Measurements from ENCODE around the gene TRIP13. TPM values are rescaled to one million over a fixed set of nuclear protein-coding genes. Genes with fewer than 3 reads are reported as not detected.

The TRIP13 gene
- total and polyA plus RNA-seq, 2 of the 4 experiments (the other 2 are of a cell fraction): 17.1 to 35.5 TPM

GRCh38 chr5:863244-863805, 29.4 kb upstream of the TRIP13 start:
- Histone ChIP-seq H3K4me1 (ENCODE audit: control insufficient read depth, insufficient read depth, low read length) (no peaks in the 10 kb centered on the region), H2BK15ac (ENCODE audit: low read depth, low read length) (no peak overlapping the region), H3K4me3 (ENCODE audit: insufficient read depth, low read depth, low read length) (no peak overlapping the region), H3K36me3 (ENCODE audit: control insufficient read depth, insufficient read depth, low read length) (peaks cover 45% of the 10 kb centered on the region), H3K4ac (ENCODE audit: low read depth, low read length) (no peak overlapping the region), H4K8ac (ENCODE audit: low read depth in 2 of 2, low read length in 2 of 2) (no peak overlapping the region), H2BK5ac (ENCODE audit: low read depth, low read length, poor library complexity, severe bottlenecking) (no peak overlapping the region), H4K20me1 (ENCODE audit: insufficient read depth, low read length) (peaks cover 16% of the 10 kb centered on the region), H2BK120ac (ENCODE audit: low read depth, low read length) (no peak overlapping the region), H4K91ac (ENCODE audit: insufficient read depth, low read depth, low read length) (no peak overlapping the region), H2AK5ac (ENCODE audit: low read depth, low read length) (no peak overlapping the region), H3K9me1 (ENCODE audit: insufficient read depth, low read length) (no peaks in the 10 kb centered on the region), H2BK20ac (ENCODE audit: low read depth, low read length) (no peak overlapping the region), H3K79me1 (ENCODE audit: low read depth in 1 of 2, low read length in 2 of 2) (peaks cover 2 to 4% of the 10 kb centered on the region in 2 experiments; a peak in 2 of 4 replicates), H4K5ac (ENCODE audit: low read depth, low read length) (no peak overlapping the region), H3K4me2 (ENCODE audit: low read depth, low read length) (no peak overlapping the region), H2AFZ (replicated peaks; ENCODE audit: low read length, poor library complexity) (no peak overlapping the region), H3K27me3 (ENCODE audit: control insufficient read depth, insufficient read depth, low read length) (no peaks in the 10 kb centered on the region), H3K23ac (ENCODE audit: low read depth, low read length) (no peak overlapping the region), H3K18ac (ENCODE audit: low read depth, low read length) (no peak overlapping the region), H3K9ac (ENCODE audit: low read depth, low read length) (no peak overlapping the region), H3K56ac (ENCODE audit: extremely low read depth, insufficient read depth, low read length) (no peak overlapping the region), H2AK9ac (replicated peaks; ENCODE audit: low read depth, low read length, poor library complexity) (no peak overlapping the region), H3K27ac (ENCODE audit: insufficient read depth, low read length) (no peak overlapping the region), H3K9me3 (ENCODE audit: control insufficient read depth, insufficient read depth, low read length) (no peaks in the 10 kb centered on the region), H3K14ac (replicated peaks; ENCODE audit: low read depth, low read length) (no peak overlapping the region)
- ATAC-seq (ENCODE audit: low read depth) (no peak), DNase-seq (no peak)
- intact Hi-C loops (cut with micrococcal nuclease): no loop called here
- no TSS peak for BruUV-seq (replicated peaks)
- CTCF ChIA-PET: no interaction called here
- TF ChIP-seq FOS (IDR thresholded peaks at IDR 0.05; ENCODE audit: low read depth, low read length) (no peak), RFX5 (IDR thresholded peaks at IDR 0.05; ENCODE audit: low read depth, low read length) (no peak), SMC3 (IDR thresholded peaks at IDR 0.05; ENCODE audit: low read depth, low read length) (no peak), BHLHE40 (IDR thresholded peaks at IDR 0.05; ENCODE audit: low read depth, low read length) (no peak), ELK1 (IDR thresholded peaks at IDR 0.05; ENCODE audit: borderline replicate concordance, low read depth, low read length) (no peak), MXI1 (IDR thresholded peaks at IDR 0.05; ENCODE audit: borderline replicate concordance, low read depth, low read length) (no peak), POLR2A (IDR thresholded peaks at IDR 0.05; ENCODE audit: low read depth, low read length) (no peak), CTCF (conservative IDR thresholded peaks at IDR 0.05; ENCODE audit: low read depth, low read length) (no peak), CHD1 (IDR thresholded peaks at IDR 0.05; ENCODE audit: low read depth, low read length) (no peak), NFE2L2 (IDR thresholded peaks at IDR 0.05; ENCODE audit: low read depth, low read length) (no peak)
- TF ChIP-seq, protein P1, sequence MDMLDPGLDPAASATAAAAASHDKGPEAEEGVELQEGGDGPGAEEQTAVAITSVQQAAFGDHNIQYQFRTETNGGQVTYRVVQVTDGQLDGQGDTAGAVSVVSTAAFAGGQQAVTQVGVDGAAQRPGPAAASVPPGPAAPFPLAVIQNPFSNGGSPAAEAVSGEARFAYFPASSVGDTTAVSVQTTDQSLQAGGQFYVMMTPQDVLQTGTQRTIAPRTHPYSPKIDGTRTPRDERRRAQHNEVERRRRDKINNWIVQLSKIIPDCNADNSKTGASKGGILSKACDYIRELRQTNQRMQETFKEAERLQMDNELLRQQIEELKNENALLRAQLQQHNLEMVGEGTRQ (IDR thresholded peaks at IDR 0.05; ENCODE audit: low read depth, low read length): no peak
- in situ Hi-C loops (cut with MboI; ENCODE audit: low sequenced_read_pairs): no loop called here
- 93% methylated on average over 9 of the region's 16 CpGs; no CpG with 5 or more reads in 1 of the 2 experiments for WGBS, 2 experiments (ENCODE audit: extremely low coverage in 2 of 2, insufficient read length in 1 of 2)
- dilution Hi-C loops (cut with HindIII; ENCODE audit: low sequenced_read_pairs, unreplicated experiment): no loop called here
- POLR2A ChIA-PET (ENCODE audit: unreplicated experiment): no interaction called here

All from IMR-90 (cell line).